ENCODE results near the gene ALG2.
A peak's percentile ranks its signal among the peaks of the same experiment; 100 is the strongest.

Gene ALG2

GRCh38 chr9:99190597-99191283 lies 31.0 kb downstream of the ALG2 start:
- DNase-seq, result no peak

DNA sequence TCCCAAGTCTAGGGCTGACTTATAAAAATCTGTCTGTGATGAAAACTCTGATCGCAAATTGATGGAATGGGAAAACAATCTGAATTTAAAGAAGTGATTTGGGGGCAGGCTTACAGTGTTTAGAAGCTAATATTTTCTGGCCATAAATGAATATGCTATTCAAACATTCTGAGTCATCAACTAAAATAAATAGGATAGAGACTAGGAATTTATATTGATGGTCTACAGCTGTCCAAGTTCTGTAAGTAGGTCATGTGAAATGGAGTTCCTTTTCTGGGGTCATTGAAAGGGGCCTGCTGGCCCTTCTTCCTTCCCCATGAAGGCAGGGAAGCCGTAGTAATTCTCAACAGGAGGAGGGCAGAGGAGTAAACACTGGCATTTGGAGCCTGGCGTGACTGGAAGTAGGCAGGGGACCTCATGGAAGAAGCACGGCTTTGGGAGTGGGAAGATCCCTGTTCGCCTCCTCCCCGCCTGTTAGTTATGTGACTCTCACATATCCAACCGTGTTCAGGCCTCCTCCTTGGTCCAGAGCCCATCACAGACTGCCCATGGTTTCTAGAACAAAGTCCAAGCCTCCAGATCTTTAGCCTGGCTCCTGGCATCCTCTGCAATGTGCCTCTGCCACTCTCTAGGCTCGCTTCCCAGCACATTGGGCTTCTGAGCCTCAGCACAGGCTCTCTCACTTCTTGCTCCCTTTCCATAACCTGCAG lies 31.7 kb downstream of the ALG2 start:
- no peak for DNase-seq

DNA sequence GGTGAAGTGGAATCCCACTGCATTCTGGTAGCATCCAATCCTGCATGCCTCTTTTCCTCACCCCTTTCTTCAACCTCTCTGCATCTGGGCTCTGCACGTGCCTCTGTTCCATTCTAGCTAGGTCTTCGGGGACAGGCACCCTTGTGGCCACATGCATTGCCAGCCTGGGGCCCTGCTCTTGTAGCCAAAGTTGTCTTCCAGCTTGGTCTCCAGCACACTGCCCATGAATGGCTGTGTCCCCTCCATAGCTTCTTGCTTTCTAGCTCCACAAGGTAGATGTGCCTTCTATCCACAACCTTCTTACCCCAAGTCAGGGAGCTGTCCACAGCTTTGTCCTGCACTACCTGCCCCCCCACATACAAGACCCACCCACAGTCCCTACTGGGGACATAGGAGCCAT lies 32.6 kb downstream of the ALG2 start:
- no peak for DNase-seq

DNA sequence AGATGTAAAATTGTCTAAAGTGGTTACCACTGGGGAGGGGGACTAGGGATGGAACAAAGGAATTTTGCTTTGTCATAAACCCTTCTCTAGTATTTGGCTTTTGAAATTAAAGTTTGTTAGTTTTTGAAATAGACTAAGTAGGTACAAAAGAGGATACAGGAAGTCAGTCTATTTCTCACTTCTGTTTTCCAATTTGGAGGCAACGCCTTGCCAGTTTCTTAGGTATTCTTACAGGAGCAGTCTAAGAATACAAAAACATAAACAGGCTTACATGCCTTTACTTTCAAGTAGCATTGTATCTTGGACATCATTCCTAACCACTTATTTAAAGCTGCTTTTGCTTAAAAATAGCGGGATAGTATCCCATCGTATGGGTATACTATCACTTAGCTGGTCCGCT lies 34.4 kb downstream of the ALG2 start:
- DNase-seq, result no peak

GRCh38 chr9:99185934-99186333 lies 35.8 kb downstream of the ALG2 start:
- no peak for DNase-seq

GRCh38 chr9:99185348-99185632 lies 36.5 kb downstream of the ALG2 start:
- no peak for DNase-seq

GRCh38 chr9:99184475-99185347 lies 37.0 kb downstream of the ALG2 start:
- DNase-seq, result peak; percentile 95

DNA sequence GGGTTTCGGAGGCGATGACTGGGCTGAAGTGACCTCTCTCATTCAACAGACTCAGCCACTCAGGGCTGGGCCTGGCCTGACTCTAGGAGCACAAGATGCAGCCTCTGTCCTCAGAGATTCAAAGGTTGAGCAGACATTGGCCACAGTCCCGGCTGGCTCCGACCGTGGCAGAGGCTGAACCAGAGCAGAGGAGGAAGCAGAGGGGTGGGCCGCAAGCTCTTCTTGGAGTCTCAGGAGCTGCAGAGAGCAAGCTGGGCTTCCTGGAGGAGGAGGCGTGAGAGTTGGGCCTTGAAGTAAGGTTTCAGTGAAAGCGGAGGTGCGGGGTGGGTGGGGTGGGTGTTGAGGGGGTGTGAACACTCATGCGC lies 37.6 kb downstream of the ALG2 start:
- no peak for DNase-seq

GRCh38 chr9:99183616-99184015 lies 38.1 kb downstream of the ALG2 start:
- DNase-seq, result no peak

DNA sequence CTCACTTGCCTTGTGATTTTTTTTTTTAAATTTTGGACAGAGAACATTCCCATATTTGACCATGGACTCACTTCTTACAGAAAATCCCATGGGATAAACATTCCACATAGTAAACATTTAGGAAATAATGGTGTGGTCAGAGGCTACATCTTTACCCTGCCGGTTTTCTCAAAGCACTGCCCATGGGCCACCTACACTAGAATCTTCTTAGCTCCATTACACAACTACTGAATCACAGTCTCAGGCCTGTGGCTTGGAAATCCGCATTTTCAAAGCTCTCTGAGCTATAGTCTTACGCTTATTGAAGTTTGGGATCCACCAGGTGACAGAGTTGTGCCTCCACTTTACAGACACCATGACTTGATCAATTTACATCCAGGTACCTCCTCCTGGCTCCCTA lies 39.4 kb downstream of the ALG2 start:
- no peak for DNase-seq

DNA sequence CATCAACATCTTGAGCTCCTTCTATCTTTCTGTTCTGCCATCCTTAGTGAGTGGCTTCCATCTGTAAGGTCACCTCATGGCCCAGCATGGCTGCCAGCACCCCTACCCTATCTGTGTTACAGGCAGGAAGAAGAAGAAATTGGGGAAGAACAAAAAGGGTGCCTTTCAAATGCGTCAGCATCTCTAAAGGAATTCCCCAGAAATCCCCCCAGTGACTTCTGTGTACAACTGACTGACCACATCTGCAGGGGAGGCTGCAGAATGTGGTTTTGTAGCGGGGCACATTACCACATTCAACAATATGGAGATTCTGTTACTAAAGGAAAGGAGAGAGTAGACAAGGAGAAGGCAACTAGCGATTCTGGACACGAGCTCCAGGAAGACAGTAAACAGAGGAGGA lies 40.1 kb downstream of the ALG2 start:
- DNase-seq, result no peak

DNA sequence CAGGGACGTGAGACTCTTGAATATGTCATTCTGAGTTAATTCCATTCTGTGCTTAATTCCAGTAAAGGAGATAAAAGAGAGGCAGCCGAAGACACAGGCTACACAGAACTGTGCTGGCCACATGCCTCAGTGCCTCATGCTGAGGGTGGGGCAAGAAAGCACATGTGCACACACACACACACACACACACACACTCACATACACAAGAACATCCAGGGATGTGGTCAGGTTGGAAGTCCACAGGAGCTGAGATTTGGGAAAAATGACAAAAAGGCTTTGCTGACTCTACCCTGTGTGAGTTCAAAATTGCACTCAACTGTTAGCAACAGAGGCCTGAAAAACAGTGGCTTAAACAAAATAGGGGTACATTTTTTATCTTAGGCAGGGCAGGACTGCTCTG lies 40.5 kb downstream of the ALG2 start:
- DNase-seq, result no peak

- DNase-seq, result no peak
Measured at GRCh38 chr9:99180662-99181061, 41.1 kb downstream of the ALG2 start.

- DNase-seq, result no peak
Measured at GRCh38 chr9:99180199-99180598, 41.5 kb downstream of the ALG2 start.

GRCh38 chr9:99178912-99179872 lies 42.5 kb downstream of the ALG2 start:
- DNase-seq, result no peak

GRCh38 chr9:99177576-99178366 lies 44.0 kb downstream of the ALG2 start:
- DNase-seq, result no peak

- DNase-seq, result no peak
Measured at GRCh38 chr9:99176527-99177013, 45.2 kb downstream of the ALG2 start.

DNA sequence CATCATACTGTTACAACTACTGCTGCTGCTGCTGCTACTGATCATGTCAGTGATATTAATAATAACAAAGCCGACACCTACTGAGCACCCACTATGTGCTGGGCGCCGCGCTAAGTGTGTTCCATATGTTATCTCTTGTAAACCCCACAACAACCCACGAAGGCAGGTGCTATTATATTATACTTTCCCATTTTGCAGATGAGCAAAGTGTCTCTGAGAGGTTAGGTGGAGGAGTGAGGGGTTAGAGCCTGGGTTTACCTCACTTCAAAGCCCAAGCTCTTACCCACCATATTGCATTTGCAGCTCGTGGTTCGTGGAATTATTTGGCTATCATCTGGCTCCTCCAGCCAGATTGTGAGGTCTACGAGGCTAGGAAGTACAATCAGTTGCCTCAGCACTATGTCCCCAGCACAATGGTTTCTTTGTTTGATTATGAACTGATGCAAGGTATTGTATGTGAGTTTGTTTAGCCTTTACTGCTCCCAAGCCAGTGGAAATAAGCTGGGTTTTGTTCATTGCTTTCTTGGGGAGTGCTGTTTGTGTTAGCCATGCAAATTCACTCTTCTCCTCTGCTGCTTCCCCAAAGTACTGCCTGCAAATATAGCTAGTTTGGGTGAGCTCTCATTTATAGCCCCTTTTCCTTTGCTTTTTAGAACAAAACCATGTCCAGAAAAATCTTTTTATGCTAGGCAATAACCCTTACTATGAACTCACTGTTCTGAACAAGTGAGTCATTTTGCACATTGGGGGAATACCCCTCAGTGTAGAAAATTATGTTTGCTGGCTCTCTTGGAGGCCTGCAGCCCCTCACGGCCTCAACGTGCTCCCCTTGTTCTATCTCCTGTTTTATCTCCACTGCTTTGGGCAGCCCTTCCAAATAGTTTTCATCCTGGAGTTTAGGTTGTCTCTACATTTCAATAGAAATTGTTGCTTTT lies 47.9 kb downstream of the ALG2 start:
- no peak for DNase-seq

DNA sequence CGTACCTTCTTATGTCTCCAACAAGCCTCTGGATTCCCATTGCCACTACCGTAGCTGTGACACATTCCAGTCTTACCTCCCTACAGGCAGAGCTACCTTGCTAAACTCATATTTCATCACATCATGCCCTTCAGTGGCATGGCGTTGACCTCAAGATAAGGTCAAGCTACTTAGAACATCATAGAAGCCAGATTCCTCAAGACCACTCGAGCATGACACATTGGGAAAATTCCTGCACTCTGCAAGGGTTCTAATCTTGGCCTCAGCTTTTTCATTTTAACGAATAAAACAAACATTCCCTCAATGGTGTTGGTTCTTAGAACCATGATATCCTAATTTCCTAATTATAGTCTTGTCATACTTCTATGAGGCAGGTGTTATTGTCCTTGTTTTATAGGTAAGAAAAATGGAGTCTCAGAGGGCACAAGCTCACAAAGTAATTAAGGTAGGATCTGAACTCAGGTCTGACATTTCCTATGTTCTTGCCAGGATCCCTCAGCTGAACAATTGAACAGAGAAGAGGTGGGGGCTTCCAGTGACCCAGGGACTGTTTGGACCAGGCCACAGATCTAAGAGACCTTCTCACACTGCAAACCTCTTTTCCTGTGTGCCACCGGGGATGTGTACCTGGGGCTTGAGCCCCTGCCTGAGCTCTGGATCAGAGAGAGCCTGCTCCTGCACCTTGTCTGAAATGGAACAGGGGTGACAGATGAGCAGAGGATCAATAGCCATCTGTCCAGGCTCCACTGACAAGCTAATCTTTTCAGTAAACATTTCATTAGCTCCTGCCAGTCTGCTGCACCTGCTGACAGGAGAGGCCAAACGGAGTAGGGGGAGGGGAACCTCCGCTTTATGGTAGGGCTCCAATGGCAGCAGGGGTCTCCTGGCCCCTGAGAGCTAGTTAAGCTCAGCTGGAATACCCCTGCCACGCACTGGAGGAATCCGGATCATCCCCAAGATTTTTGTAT lies 49.3 kb downstream of the ALG2 start:
- DNase-seq, result no peak

All from right hindlimb (tissue), 1 donor.